H1 (cell line): ENCODE measurements around the gene NANOS2. TPM values are rescaled to one million over a fixed set of nuclear protein-coding genes. Genes with fewer than 3 reads are reported as not detected.

ENCODE experiments used
- CTCF ChIA-PET: fragments of 300-600 bp; sonication (Branson Sonifier 250); formaldehyde crosslinking; loops from one replicate; lab custom pipeline; 2021; ENCODE audit not compliant: partially characterized antibody; lab: Charles Lee
- POLR2A ChIA-PET: fragments of 300-600 bp; sonication (Branson Sonifier 250); formaldehyde crosslinking; loops from one replicate; lab custom pipeline; 2021; ENCODE audit warnings: inconsistent platforms; ENCODE audit not compliant: partially characterized antibody; lab: Charles Lee
- DNase-seq, 2 experiments: peaks; one replicate each; pipeline versions ENCODE4 v3.0.0 to v3.0.0-alpha.2; 2010 to 2022; ENCODE audit warnings: low spot score in 2 of 2, low read depth in 1 of 2, mixed read lengths in 1 of 2
- FAIRE-seq: peaks from 2 replicates; lab custom pipeline; 2011; peaks lifted over from hg19 to GRCh38; lab: Jason Lieb, UNC
- H2AFZ ChIP-seq: 2 replicates; pipeline ENCODE4 v1.8.1; 2012; ENCODE audit warnings: low read length, inconsistent platforms
- H2AK5ac ChIP-seq: 2 replicates; pipeline ENCODE4 v1.6.1; 2013; ENCODE audit warnings: low read depth, low read length
- H2BK120ac ChIP-seq: replicated peaks from 2 replicates; pipeline ENCODE3; 2013; ENCODE audit warnings: low read depth, low read length, inconsistent platforms
- H2BK12ac ChIP-seq: 2 replicates; pipeline ENCODE4 v1.6.1; 2013; ENCODE audit warnings: low read depth, low read length
- H2BK15ac ChIP-seq: 2 replicates; pipeline ENCODE4 v1.6.1; 2013; ENCODE audit warnings: low read length
- H2BK20ac ChIP-seq: 2 replicates; pipeline ENCODE4 v1.6.1; 2013; ENCODE audit warnings: low read length
- H2BK5ac ChIP-seq: 2 replicates; pipeline ENCODE4 v1.6.1; 2013; ENCODE audit warnings: low read depth, low read length
- H3K14ac ChIP-seq: 2 replicates; pipeline ENCODE4 v1.6.1; 2013; ENCODE audit warnings: inconsistent platforms; ENCODE audit not compliant: insufficient read length
- H3K18ac ChIP-seq: 2 replicates; pipeline ENCODE4 v1.6.1; 2013; ENCODE audit warnings: low read length; ENCODE audit errors: extremely low read depth
- H3K23ac ChIP-seq: 2 replicates; pipeline ENCODE4 v1.6.1; 2013; ENCODE audit warnings: inconsistent platforms; ENCODE audit not compliant: insufficient read length
- H3K23me2 ChIP-seq: 2 replicates; pipeline ENCODE4 v1.6.1; 2013; ENCODE audit warnings: low read depth, low read length
- H3K27ac ChIP-seq: 2 replicates; pipeline ENCODE4 v1.6.1; 2011; ENCODE audit warnings: low read depth, low read length, inconsistent platforms
- H3K27me3 ChIP-seq, 4 experiments: replicated peaks in 1 of 4; 1 replicate in 1 of 4; 2 replicates in 3 of 4; pipeline versions ENCODE4 v1.6.1 to v1.8.1; 2011 to 2013; ENCODE audit warnings: low read length in 3 of 4, mild to moderate bottlenecking in 3 of 4, inconsistent platforms in 2 of 4, mixed read lengths in 2 of 4, moderate library complexity in 1 of 4; ENCODE audit not compliant: control insufficient read depth in 3 of 4, insufficient read depth in 3 of 4; ENCODE audit errors: extremely low read depth in 1 of 4
- H3K36me3 ChIP-seq, 4 experiments: 2 replicates each; pipeline versions ENCODE4 v1.6.1 to v1.8.1; 2011 to 2013; ENCODE audit warnings: mild to moderate bottlenecking in 4 of 4, low read length in 3 of 4, moderate library complexity in 2 of 4, control low read depth in 1 of 4, inconsistent platforms in 1 of 4; ENCODE audit not compliant: insufficient read depth in 4 of 4, control insufficient read depth in 2 of 4
- H3K4ac ChIP-seq: replicated peaks from 2 replicates; pipeline ENCODE3; 2013; ENCODE audit warnings: low read length, low read depth, mixed read lengths, inconsistent platforms; ENCODE audit not compliant: insufficient read length
- H3K4me1 ChIP-seq, 4 experiments: replicated peaks in 1 of 4; 1 replicate in 1 of 4; 2 replicates in 3 of 4; pipeline versions ENCODE4 v1.6.1 to v1.8.1; 2011 to 2013; ENCODE audit warnings: low read length in 3 of 4, inconsistent platforms in 2 of 4, mixed read lengths in 1 of 4; ENCODE audit not compliant: insufficient read depth in 4 of 4, control insufficient read depth in 3 of 4
- H3K4me2 ChIP-seq, 2 experiments: 2 replicates each; pipeline versions ENCODE4 v1.6.1 to v1.8.1; 2011 to 2013; ENCODE audit warnings: low read depth in 2 of 2, low read length in 2 of 2, control low read depth in 1 of 2, inconsistent platforms in 1 of 2, mild to moderate bottlenecking in 1 of 2; ENCODE audit not compliant: insufficient read depth in 1 of 2
- H3K4me3 ChIP-seq, 4 experiments: fragments of 200-600, 300-600 bp in 1 of 4; sonication (generic), shearing (Covaris generic), sonication (Bioruptor Twin) in 1 of 4; 2 replicates each; pipeline versions ENCODE4 v1.5.1 to v1.8.1; 2011 to 2016; ENCODE audit warnings: low read length in 4 of 4, low read depth in 3 of 4, control low read depth in 2 of 4, inconsistent platforms in 2 of 4, mild to moderate bottlenecking in 2 of 4, mixed read lengths in 1 of 4, moderate library complexity in 1 of 4; ENCODE audit not compliant: insufficient read depth in 2 of 4; ENCODE audit errors: extremely low read depth in 1 of 4
- H3K56ac ChIP-seq: replicated peaks from 2 replicates; pipeline ENCODE3; 2013; ENCODE audit warnings: low read depth, mild to moderate bottlenecking, mixed read lengths, low read length, inconsistent platforms; ENCODE audit not compliant: insufficient read length
- H3K79me1 ChIP-seq: 2 replicates; pipeline ENCODE4 v1.6.1; 2013; ENCODE audit warnings: low read depth, low read length, control low read depth
- H3K79me2 ChIP-seq, 2 experiments: 2 replicates each; pipeline versions ENCODE4 v1.6.1 to v1.8.1; 2012 to 2013; ENCODE audit warnings: low read length in 2 of 2, mild to moderate bottlenecking in 2 of 2, inconsistent platforms in 1 of 2; ENCODE audit not compliant: insufficient read depth in 2 of 2, control insufficient read depth in 1 of 2
- H3K9ac ChIP-seq, 4 experiments: replicated peaks in 1 of 4; 1 replicate in 1 of 4; 2 replicates in 3 of 4; pipeline versions ENCODE4 v1.6.1 to v1.8.1; 2011 to 2013; ENCODE audit warnings: low read depth in 3 of 4, low read length in 3 of 4, control low read depth in 2 of 4, mild to moderate bottlenecking in 2 of 4, moderate library complexity in 2 of 4, inconsistent platforms in 1 of 4; ENCODE audit errors: extremely low read depth in 1 of 4
- H3K9me3 ChIP-seq, 2 experiments: 2 replicates each; pipeline versions ENCODE4 v1.6.1 to v1.8.1; 2012 to 2013; ENCODE audit warnings: mild to moderate bottlenecking in 2 of 2, moderate library complexity in 2 of 2, control low read depth in 1 of 2, inconsistent platforms in 1 of 2, low read depth in 1 of 2, low read length in 1 of 2, mixed read lengths in 1 of 2; ENCODE audit not compliant: insufficient read depth in 2 of 2
- H4K20me1 ChIP-seq, 2 experiments: replicated peaks in 1 of 2; 2 replicates each; pipeline versions ENCODE3 to v1.8.1; 2011 to 2013; ENCODE audit warnings: inconsistent platforms in 2 of 2, low read length in 2 of 2, mild to moderate bottlenecking in 1 of 2; ENCODE audit not compliant: insufficient read depth in 2 of 2, control insufficient read depth in 1 of 2
- H4K5ac ChIP-seq: 2 replicates; pipeline ENCODE4 v1.6.1; 2013; ENCODE audit warnings: low read length, low read depth, mixed read lengths, inconsistent platforms; ENCODE audit not compliant: insufficient read length
- H4K8ac ChIP-seq: 2 replicates; pipeline ENCODE4 v1.8.0; 2013; ENCODE audit warnings: mild to moderate bottlenecking, moderate library complexity, low read length, inconsistent platforms; ENCODE audit not compliant: insufficient read depth; ENCODE audit errors: extremely low read depth
- H4K91ac ChIP-seq: replicated peaks from 2 replicates; pipeline ENCODE3; 2013; ENCODE audit warnings: low read length, mixed read lengths, inconsistent platforms; ENCODE audit not compliant: insufficient read length
- GTF2F1 ChIP-seq: IDR thresholded peaks from 2 replicates; pipeline ENCODE4 v1.6.1; 2012; ENCODE audit warnings: low read depth, low read length, improper control_type of control experiment, borderline replicate concordance
- JUND ChIP-seq: IDR thresholded peaks from 2 replicates; pipeline ENCODE4 v1.6.1; 2011; ENCODE audit warnings: mild to moderate bottlenecking, improper control_type of control experiment, low read length
- WGBS, 2 experiments: shearing (Covaris generic) in 1 of 2; methylation state at CpG; one replicate each; pipeline versions ENCODE4 v1.1.6 to v1.1.7; 2013 to 2015; ENCODE audit warnings: low lambda C conversion rate in 2 of 2, mixed read lengths in 2 of 2, inconsistent platforms in 1 of 2, low coverage in 1 of 2, missing lambda C conversion rate in 1 of 2; ENCODE audit not compliant: insufficient replicate concordance in 2 of 2, insufficient coverage in 1 of 2, insufficient read length in 1 of 2; ENCODE audit errors: extremely low coverage in 1 of 2, missing lambda C conversion rate in 1 of 2; 5-methylcytosine and 5-hydroxymethylcytosine counted together
- polyA plus RNA-seq, 7 experiments: library from polyadenylated mRNA; depleted of rRNA in 3 of 7; stranded (reverse) in 5 of 7; unstranded in 2 of 7; fragments of >200 nt in 5 of 7; fragments of 200-250 nt in 2 of 7; gene quantifications; 1 replicate in 5 of 7; 2 replicates in 1 of 7; 4 replicates in 1 of 7; pipeline versions ENCODE4 v1.2.1 to v1.2.3, GENCODE V29; 2011 to 2013; ENCODE audit warnings: missing spikeins in 2 of 7, mixed read lengths in 2 of 7
- total RNA-seq: library from RNA; stranded (reverse); fragmentation: NEBNext Ultra II Directional; extraction: Animal tissue kit (Norgen Biotek cat#: 25700); gene quantifications from 2 replicates; pipeline ENCODE4 v1.2.1, GENCODE V29; 2021

NANOS2 gene
- total and polyA plus RNA-seq, 2 of the 8 experiments (the other 6 are each of a cell fraction or from before 2014, with no cell fraction given), result 0.20 TPM; not detected in 1

GRCh38 chr19:45881082-45881908 lies 33.3 kb downstream of the NANOS2 start:
- Histone ChIP-seq H3K4ac (no peak overlapping the region), H3K9me3 (no peaks in the 10 kb centered on the region), H3K79me2 (no peaks in the 10 kb centered on the region; a peak in 1 of 4 replicates), H3K14ac (no peak overlapping the region), H3K4me3 (peak overlapping the region in 1 of 4 experiments; percentile 59; a peak in 2 of 8 replicates), H4K8ac (no peak overlapping the region), H4K20me1 (peaks cover 3 to 16% of the 10 kb centered on the region in 2 experiments), H3K18ac (peak overlapping the region; percentile 81), H2BK20ac (peak overlapping the region; percentile 91), H4K91ac (peak overlapping the region; percentile 63), H3K9ac (no peak overlapping the region), H2BK15ac (peak overlapping the region; percentile 95), H3K56ac (no peak overlapping the region), H3K23ac (no peak overlapping the region), H3K36me3 (peaks cover 0 to 7% (median 0%) of the 10 kb centered on the region in 4 experiments; a peak in 1 of 8 replicates), H2BK120ac (no peak overlapping the region), H3K23me2 (peaks cover 13% of the 10 kb centered on the region; the same call in 1 of the 2 replicates), H2AFZ (no peak overlapping the region), H3K27me3 (no peaks in the 10 kb centered on the region), H3K27ac (no peak overlapping the region), H3K4me1 (peaks cover 6 to 32% (median 22%) of the 10 kb centered on the region in 4 experiments), H3K4me2 (peak overlapping the region; percentile 78 to 83; a peak in 3 of 4 replicates), H2AK5ac (peak overlapping the region; percentile 89), H2BK12ac (peak overlapping the region; percentile 89; the same call in 1 of the 2 replicates), H3K79me1 (0 out of 2 replicates have a peak, but pooled peaks cover 5% of the 10 kb centered on the region), H4K5ac (no peak overlapping the region), H2BK5ac (peak overlapping the region; percentile 90; the same call in 1 of the 2 replicates)
- ChIA-PET POLR2A (interaction anchor here (0.5 to 9.8 kb wide), 8 partner anchors 9 to 415 kb away, joined by 3 to 277 read pairs (median 4); partner anchors contain the start of genes FOXA3 and SYMPK), CTCF (interaction anchor here (0.6 to 10.7 kb wide), 14 partner anchors 9 to 351 kb away, joined by 3 to 208 read pairs (median 3); partner anchors contain the start of genes FOXA3, MYPOP and SYMPK)
- FAIRE-seq, result no peak
- TF ChIP-seq GTF2F1 (no peak), JUND (peak; percentile 33; the same call in 1 of the 2 replicates)
- DNase-seq, result no peak
- 78% methylated on average over 10 of the region's 10 CpGs; no CpG with 5 or more reads in 1 of the 2 experiments for WGBS, 2 experiments
